ENCODE data around the gene BMERB1. TPM values are rescaled to one million over a fixed set of nuclear protein-coding genes. Genes with fewer than 3 reads are reported as not detected.
"Not testable (repeated sequence)": the region's sequence is repeated elsewhere in the genome, so short reads cannot be mapped to it uniquely, and the experiment has no call there.

BMERB1 gene
- total and polyA plus RNA-seq, 4 experiments from 2014 or later: 0.43 to 4.0 (median 2.6) TPM

GRCh38 chr16:15545544-15545943 is 111.2 kb downstream of the BMERB1 start:
- Mint-ChIP-seq H3K4me1 (peaks cover 0 to under 1% (median 0%) of the 10 kb centered on the region in 4 donors), H3K27me3 (no peaks in the 10 kb centered on the region), H3K27ac (no peak overlapping the region), H3K4me3 (no peak overlapping the region), H3K9me3 (peaks cover 0 to 11% (median 0%) of the 10 kb centered on the region in 8 donors), H3K36me3 (no peaks in the 10 kb centered on the region)
- H3K9me3 ChIP-seq (ENCODE audit: control insufficient read depth in 1 of 2, low read length in 2 of 2): no peaks in the 10 kb centered on the region
- DNase-seq: no peak
- H3K4me1 ChIP-seq (ENCODE audit: insufficient read depth, low read length): no peaks in the 10 kb centered on the region
- no peak overlapping the region for H3K4me3 ChIP-seq (ENCODE audit: low read length in 2 of 2)
- no peaks in the 10 kb centered on the region for H3K27me3 ChIP-seq (ENCODE audit: insufficient read depth, low read length)
- ChIA-PET POLR2A (ENCODE audit: partially characterized antibody) (no interaction called here), CTCF (ENCODE audit: partially characterized antibody) (no interaction called here)
- H3K36me3 ChIP-seq (ENCODE audit: insufficient read depth, low read length): no peaks in the 10 kb centered on the region
- no peak overlapping the region for H3K27ac ChIP-seq (ENCODE audit: low read depth, low read length)
- intact Hi-C loops (cut with micrococcal nuclease): no loop called here

GRCh38 chr16:15547072-15547767 is 112.8 kb downstream of the BMERB1 start:
- H3K27me3 ChIP-seq (ENCODE audit: insufficient read depth, low read length); H3K27ac ChIP-seq (ENCODE audit: low read depth, low read length); H3K4me1 ChIP-seq (ENCODE audit: insufficient read depth, low read length); H3K4me1 Mint-ChIP-seq; CTCF ChIA-PET (ENCODE audit: partially characterized antibody); H3K4me3 ChIP-seq (ENCODE audit: low read length in 2 of 2); H3K36me3 ChIP-seq (ENCODE audit: insufficient read depth, low read length); H3K27ac Mint-ChIP-seq; DNase-seq; intact Hi-C loops (cut with micrococcal nuclease); H3K36me3 Mint-ChIP-seq; H3K27me3 Mint-ChIP-seq; H3K4me3 Mint-ChIP-seq; H3K9me3 ChIP-seq (ENCODE audit: control insufficient read depth in 1 of 2, low read length in 2 of 2): not testable (repeated sequence)
- peaks cover 0 to 11% (median 0%) of the 10 kb centered on the region in 8 donors for H3K9me3 Mint-ChIP-seq
- POLR2A ChIA-PET (ENCODE audit: partially characterized antibody): interaction anchor here (1.0 kb wide), 1 partner anchor 45 kb away, joined by 3 read pairs; no protein-coding TSS in a partner anchor

GRCh38 chr16:15547768-15548096 is 113.3 kb downstream of the BMERB1 start:
- Mint-ChIP-seq H3K36me3 (no peaks in the 10 kb centered on the region), H3K4me3 (no peak overlapping the region), H3K27ac (no peak overlapping the region), H3K27me3 (no peaks in the 10 kb centered on the region), H3K9me3 (peaks cover 0 to 9% (median 0%) of the 10 kb centered on the region in 8 donors), H3K4me1 (peaks cover 0 to 3% (median 0%) of the 10 kb centered on the region in 4 donors)
- Histone ChIP-seq H3K4me3 (ENCODE audit: low read length in 2 of 2) (no peak overlapping the region), H3K9me3 (ENCODE audit: control insufficient read depth in 1 of 2, low read length in 2 of 2) (no peaks in the 10 kb centered on the region), H3K4me1 (ENCODE audit: insufficient read depth, low read length) (no peaks in the 10 kb centered on the region), H3K27me3 (ENCODE audit: insufficient read depth, low read length) (no peaks in the 10 kb centered on the region), H3K36me3 (ENCODE audit: insufficient read depth, low read length) (no peaks in the 10 kb centered on the region), H3K27ac (ENCODE audit: low read depth, low read length) (no peak overlapping the region)
- intact Hi-C loops (cut with micrococcal nuclease): no loop called here
- CTCF ChIA-PET (ENCODE audit: partially characterized antibody): no interaction called here
- POLR2A ChIA-PET (ENCODE audit: partially characterized antibody): interaction anchor here (1.0 kb wide), 1 partner anchor 44 kb away, joined by 3 read pairs; no protein-coding TSS in a partner anchor
- DNase-seq: no peak

- POLR2A ChIA-PET (ENCODE audit: partially characterized antibody): no interaction called here
- intact Hi-C loops (cut with micrococcal nuclease): no loop called here
- CTCF ChIA-PET (ENCODE audit: partially characterized antibody): interaction anchor here (0.7 kb wide), 1 partner anchor 556 kb away, joined by 3 read pairs; no protein-coding TSS in a partner anchor
- Mint-ChIP-seq H3K27me3 (no peaks in the 10 kb centered on the region), H3K27ac (no peak overlapping the region), H3K9me3 (peaks cover 0 to 3% (median 0%) of the 10 kb centered on the region in 8 donors), H3K36me3 (no peaks in the 10 kb centered on the region), H3K4me3 (no peak overlapping the region), H3K4me1 (peaks cover 0 to 3% (median 0%) of the 10 kb centered on the region in 4 donors)
- Histone ChIP-seq H3K4me3 (ENCODE audit: low read length in 2 of 2) (no peak overlapping the region), H3K27ac (ENCODE audit: low read depth, low read length) (no peak overlapping the region), H3K36me3 (ENCODE audit: insufficient read depth, low read length) (no peaks in the 10 kb centered on the region), H3K27me3 (ENCODE audit: insufficient read depth, low read length) (no peaks in the 10 kb centered on the region), H3K9me3 (ENCODE audit: control insufficient read depth in 1 of 2, low read length in 2 of 2) (no peaks in the 10 kb centered on the region), H3K4me1 (ENCODE audit: insufficient read depth, low read length) (no peaks in the 10 kb centered on the region)
- no peak for DNase-seq
Measured at GRCh38 chr16:15548482-15548891, 114.1 kb downstream of the BMERB1 start.

- Mint-ChIP-seq H3K4me3 (no peak overlapping the region), H3K27me3 (no peaks in the 10 kb centered on the region), H3K36me3 (no peaks in the 10 kb centered on the region), H3K27ac (peak overlapping the region in 1 of 7 donors; percentile 42), H3K9me3 (no peaks in the 10 kb centered on the region), H3K4me1 (peaks cover 0 to 4% (median 1%) of the 10 kb centered on the region in 4 donors)
- ChIA-PET CTCF (ENCODE audit: partially characterized antibody) (no interaction called here), POLR2A (ENCODE audit: partially characterized antibody) (interaction anchor here (1.1 kb wide), 1 partner anchor 40 kb away, joined by 3 read pairs; no protein-coding TSS in a partner anchor)
- H3K4me3 ChIP-seq (ENCODE audit: low read length in 2 of 2): no peak overlapping the region
- DNase-seq: no peak
- H3K27me3 ChIP-seq (ENCODE audit: insufficient read depth, low read length): no peaks in the 10 kb centered on the region
- no peak overlapping the region for H3K27ac ChIP-seq (ENCODE audit: low read depth, low read length)
- intact Hi-C loops (cut with micrococcal nuclease): no loop called here
- no peaks in the 10 kb centered on the region for H3K9me3 ChIP-seq (ENCODE audit: control insufficient read depth in 1 of 2, low read length in 2 of 2)
- H3K36me3 ChIP-seq (ENCODE audit: insufficient read depth, low read length): no peaks in the 10 kb centered on the region
- H3K4me1 ChIP-seq (ENCODE audit: insufficient read depth, low read length): no peaks in the 10 kb centered on the region
Measured at GRCh38 chr16:15552507-15552906, 118.1 kb downstream of the BMERB1 start.

GRCh38 chr16:15553313-15554088 is 119.1 kb downstream of the BMERB1 start:
- Mint-ChIP-seq H3K4me3 (no peak overlapping the region), H3K27ac (no peak overlapping the region), H3K9me3 (no peaks in the 10 kb centered on the region), H3K4me1 (peaks cover 0 to 4% (median 1%) of the 10 kb centered on the region in 4 donors), H3K36me3 (no peaks in the 10 kb centered on the region), H3K27me3 (no peaks in the 10 kb centered on the region)
- Histone ChIP-seq H3K9me3 (ENCODE audit: control insufficient read depth in 1 of 2, low read length in 2 of 2) (no peaks in the 10 kb centered on the region), H3K4me3 (ENCODE audit: low read length in 2 of 2) (no peak overlapping the region), H3K27ac (ENCODE audit: low read depth, low read length) (no peak overlapping the region), H3K36me3 (ENCODE audit: insufficient read depth, low read length) (no peaks in the 10 kb centered on the region), H3K27me3 (ENCODE audit: insufficient read depth, low read length) (no peaks in the 10 kb centered on the region), H3K4me1 (ENCODE audit: insufficient read depth, low read length) (no peaks in the 10 kb centered on the region)
- intact Hi-C loops (cut with micrococcal nuclease): no loop called here
- ChIA-PET CTCF (ENCODE audit: partially characterized antibody) (no interaction called here), POLR2A (ENCODE audit: partially characterized antibody) (interaction anchor here (1.1 kb wide), 1 partner anchor 39 kb away, joined by 3 read pairs; no protein-coding TSS in a partner anchor)
- no peak for DNase-seq

GRCh38 chr16:15556130-15556529 is 121.7 kb downstream of the BMERB1 start:
- Histone ChIP-seq H3K9me3 (ENCODE audit: control insufficient read depth in 1 of 2, low read length in 2 of 2) (no peaks in the 10 kb centered on the region), H3K27me3 (ENCODE audit: insufficient read depth, low read length) (no peaks in the 10 kb centered on the region), H3K4me3 (ENCODE audit: low read length in 2 of 2) (no peak overlapping the region), H3K4me1 (ENCODE audit: insufficient read depth, low read length) (no peaks in the 10 kb centered on the region), H3K27ac (ENCODE audit: low read depth, low read length) (no peak overlapping the region), H3K36me3 (ENCODE audit: insufficient read depth, low read length) (no peaks in the 10 kb centered on the region)
- intact Hi-C loops (cut with micrococcal nuclease): no loop called here
- Mint-ChIP-seq H3K27me3 (no peaks in the 10 kb centered on the region), H3K27ac (no peak overlapping the region), H3K4me1 (peaks cover 0 to 4% (median 0%) of the 10 kb centered on the region in 4 donors), H3K9me3 (no peaks in the 10 kb centered on the region), H3K36me3 (no peaks in the 10 kb centered on the region), H3K4me3 (no peak overlapping the region)
- POLR2A ChIA-PET (ENCODE audit: partially characterized antibody): interaction anchor here (0.6 kb wide), 1 partner anchor 11 kb away, joined by 3 read pairs; no protein-coding TSS in a partner anchor
- DNase-seq: no peak
- CTCF ChIA-PET (ENCODE audit: partially characterized antibody): no interaction called here

Data from CD4-positive, alpha-beta memory T cell (primary cell).